ENCODE results near the gene MED25. TPM values are rescaled to one million over a fixed set of nuclear protein-coding genes. Genes with fewer than 3 reads are reported as not detected.
A peak's percentile ranks its signal among the peaks of the same experiment; 100 is the strongest.

Gene MED25
- 10 to 100 TPM; 52.6 to 52.8 TPM for total RNA-seq
- long read RNA-seq, partial matches to known transcripts = 8 of 13 reads
- long read RNA-seq, other reads (novel, unspliced or antisense) = 4 of 13 reads

- ATAC-seq = peak; percentile 82
- intact Hi-C loops (cut with DNase I, micrococcal nuclease) = no loop called here
- peak; percentile 73 to 91 for DNase-seq
These were observed at the start of gene MED25 for GRCh38 chr19:49817964-49818648. Gene MED25 (plus strand): TSS chr19:49818289. CDS start chr19:49818342, 53 bp downstream.

GRCh38 chr19:49770529-49770928 lies 47.6 kb upstream of the MED25 start:
- intact Hi-C loops (cut with DNase I, micrococcal nuclease) = no loop called here
- no peak for ATAC-seq

GRCh38 chr19:49771674-49772139 lies 46.4 kb upstream of the MED25 start:
- intact Hi-C loops (cut with DNase I, micrococcal nuclease) = no loop called here
- DNase-seq (peak in 1 of 2 donors; percentile 38), ATAC-seq (peak; percentile 63)

More at GRCh38 chr19:49770529-49770928, 47.6 kb upstream of the MED25 start:
- no peak for DNase-seq

DNA sequence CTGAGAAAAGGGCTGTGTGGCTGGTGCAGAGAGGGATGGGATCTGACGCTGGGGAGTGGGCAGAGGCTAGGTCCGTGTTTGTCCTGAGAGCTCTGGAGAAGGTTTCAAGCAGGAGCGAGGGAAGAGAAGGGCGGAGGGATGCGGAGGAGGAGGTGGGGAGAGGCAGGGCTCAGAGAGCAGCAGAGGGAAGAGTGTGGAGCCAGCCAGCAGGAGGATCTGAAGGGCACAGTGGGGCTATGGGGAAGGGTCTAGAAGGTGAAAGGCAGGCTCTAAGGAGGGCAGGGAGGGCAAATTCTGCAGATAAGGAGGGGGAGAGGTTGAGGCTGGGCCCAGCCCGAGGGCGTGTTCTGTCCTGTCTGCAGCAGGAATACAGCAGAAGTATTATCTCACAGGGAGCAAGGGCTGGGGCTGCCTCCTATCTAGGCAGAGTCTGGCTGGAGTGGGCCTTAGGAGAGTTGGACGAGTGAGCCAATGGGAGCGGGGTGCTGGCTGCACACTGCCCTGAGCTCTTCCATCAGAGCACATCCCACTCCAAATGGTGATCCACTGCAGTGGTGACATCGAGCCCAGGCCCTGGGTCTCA lies 45.1 kb upstream of the MED25 start:
- DNase-seq = no peak
- intact Hi-C loops (cut with DNase I, micrococcal nuclease) = no loop called here
- ATAC-seq = peak; percentile 12

DNA sequence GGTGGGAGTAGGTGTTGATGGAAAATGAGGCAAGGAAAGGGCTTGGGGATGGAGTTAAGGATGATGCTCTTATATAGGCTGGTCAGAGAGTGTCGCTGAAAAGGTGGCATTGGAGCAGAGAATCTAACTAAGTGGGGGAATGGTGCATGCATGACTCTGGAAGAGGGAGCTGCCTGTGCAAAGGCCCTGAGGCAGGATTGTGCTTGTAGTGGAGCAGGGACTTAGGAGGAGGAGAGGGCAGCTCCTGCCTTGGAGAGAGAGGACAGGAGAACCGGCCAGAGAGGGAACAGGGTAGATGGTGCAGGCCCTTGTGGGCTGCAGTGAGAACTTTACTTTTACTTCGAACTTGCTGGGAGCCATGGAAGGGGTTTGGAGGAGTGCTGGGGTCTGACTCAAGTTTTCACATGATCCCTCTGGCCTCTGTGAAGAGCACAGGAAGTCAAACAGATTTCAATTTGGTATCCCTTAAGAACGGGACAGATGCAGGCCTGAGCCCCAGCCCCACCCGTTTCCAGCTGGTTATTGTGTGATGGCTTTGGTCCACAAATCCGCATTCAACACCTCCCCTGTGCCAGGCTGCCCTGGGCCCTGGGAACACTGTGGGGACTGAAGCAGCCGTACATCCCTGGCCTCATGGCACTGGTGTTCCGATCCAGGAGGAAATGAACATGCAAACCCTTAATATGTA lies 44.3 kb upstream of the MED25 start:
- intact Hi-C loops (cut with DNase I, micrococcal nuclease) = no loop called here
- ATAC-seq = no peak

DNA sequence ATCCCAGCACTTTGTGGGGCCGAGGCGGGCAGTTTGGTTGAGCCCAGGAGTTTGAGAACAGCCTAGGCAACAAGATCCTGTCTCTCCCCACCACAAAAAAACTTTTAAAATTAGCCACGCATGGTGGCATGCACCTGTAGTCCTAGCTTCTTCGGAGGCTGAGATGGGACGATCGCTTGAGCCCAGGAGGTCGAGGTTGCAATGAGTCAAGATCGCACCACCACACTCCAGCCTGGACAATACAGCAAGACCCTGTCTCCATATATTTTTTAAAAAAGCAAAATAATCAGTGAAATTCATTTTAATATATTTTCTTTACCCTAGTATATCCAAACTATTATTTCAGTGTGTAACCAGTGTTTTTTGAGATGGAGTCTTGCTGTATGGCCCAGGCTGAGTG lies 43.1 kb upstream of the MED25 start:
- intact Hi-C loops (cut with DNase I, micrococcal nuclease) = no loop called here
- no peak for DNase-seq
- ATAC-seq = no peak

More for the DNA sequence above, 44.3 kb upstream of the MED25 start:
- no peak for DNase-seq

- no peak for ATAC-seq
- DNase-seq = no peak
- intact Hi-C loops (cut with DNase I, micrococcal nuclease) = no loop called here
These were observed 42.2 kb upstream of the MED25 start for GRCh38 chr19:49775742-49776370.

DNA sequence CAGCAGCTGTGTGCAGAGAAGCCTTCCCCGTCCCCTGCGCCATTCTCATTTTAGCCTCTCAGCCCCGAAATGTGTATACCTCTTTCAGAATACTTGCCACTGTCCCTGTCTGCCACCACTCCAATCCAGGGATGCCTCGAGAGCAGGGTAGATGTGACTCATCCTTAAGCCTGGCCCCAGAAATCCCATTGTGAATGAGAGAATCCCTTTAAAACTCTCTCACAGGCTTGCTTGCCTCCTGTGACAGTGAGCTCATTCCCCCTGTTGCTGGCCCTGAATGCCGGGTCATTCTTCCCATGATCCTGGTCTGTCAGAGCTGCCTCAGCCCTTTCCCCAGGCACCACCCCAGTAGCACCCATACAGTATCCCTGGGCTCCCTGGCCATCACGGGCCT lies 41.7 kb upstream of the MED25 start:
- ATAC-seq (no peak), DNase-seq (no peak)
- intact Hi-C loops (cut with DNase I, micrococcal nuclease) = no loop called here

- intact Hi-C loops (cut with DNase I, micrococcal nuclease) = no loop called here
- ATAC-seq (no peak), DNase-seq (no peak)
These were observed 38.1 kb upstream of the MED25 start for GRCh38 chr19:49779731-49780555.

DNA sequence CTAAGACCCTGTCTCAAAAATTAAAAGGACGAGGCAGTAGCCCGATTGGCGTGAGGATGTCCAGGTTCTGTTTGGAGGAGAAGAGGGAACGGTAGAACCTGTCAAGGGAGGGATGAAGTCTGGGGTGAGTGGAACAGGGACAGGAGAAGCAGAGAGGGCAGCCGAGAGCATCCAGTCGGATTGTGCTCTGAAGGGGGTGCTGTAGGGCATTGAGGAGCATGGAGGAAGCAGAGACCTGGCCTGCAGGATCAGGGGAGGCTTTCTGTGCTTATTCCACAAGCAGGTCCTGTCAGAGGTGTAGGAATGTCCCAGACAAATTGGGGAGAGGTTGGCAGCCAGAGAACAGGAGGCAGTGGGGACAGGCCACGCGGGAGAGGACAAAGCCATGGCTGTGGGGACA lies 37.2 kb upstream of the MED25 start:
- no peak for DNase-seq
- ATAC-seq = no peak
- intact Hi-C loops (cut with DNase I, micrococcal nuclease) = no loop called here

- DNase-seq (no peak), ATAC-seq (no peak)
- intact Hi-C loops (cut with DNase I, micrococcal nuclease) = no loop called here
These were observed 36.7 kb upstream of the MED25 start for GRCh38 chr19:49781394-49781793.

- ATAC-seq (no peak), DNase-seq (no peak)
- intact Hi-C loops (cut with DNase I, micrococcal nuclease) = no loop called here
These were observed 35.6 kb upstream of the MED25 start for GRCh38 chr19:49782515-49782914.

GRCh38 chr19:49786376-49786820 lies 31.7 kb upstream of the MED25 start:
- ATAC-seq = peak; percentile 13
- no peak for DNase-seq
- intact Hi-C loops (cut with DNase I, micrococcal nuclease) = no loop called here

DNA sequence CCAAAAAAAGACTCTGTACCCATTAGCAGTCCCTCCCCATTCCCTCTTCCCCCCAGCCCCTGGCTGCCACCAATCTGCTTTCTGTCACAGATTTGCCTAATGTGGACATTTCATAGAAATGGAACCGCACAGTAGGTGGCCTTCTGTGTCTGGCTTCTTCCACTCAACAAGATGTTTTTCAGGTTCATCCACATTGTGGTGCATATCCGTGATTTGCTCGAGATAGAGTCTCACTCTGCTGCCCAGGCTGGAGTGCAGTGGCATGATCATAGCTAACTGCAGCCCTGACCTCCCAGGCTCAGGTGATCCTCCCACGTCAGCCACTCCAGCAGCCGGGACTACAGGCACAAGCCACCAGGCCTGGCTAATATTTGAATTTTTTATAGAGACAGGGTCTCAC lies 30.3 kb upstream of the MED25 start:
- DNase-seq (no peak), ATAC-seq (no peak)
- intact Hi-C loops (cut with DNase I, micrococcal nuclease) = no loop called here

DNA sequence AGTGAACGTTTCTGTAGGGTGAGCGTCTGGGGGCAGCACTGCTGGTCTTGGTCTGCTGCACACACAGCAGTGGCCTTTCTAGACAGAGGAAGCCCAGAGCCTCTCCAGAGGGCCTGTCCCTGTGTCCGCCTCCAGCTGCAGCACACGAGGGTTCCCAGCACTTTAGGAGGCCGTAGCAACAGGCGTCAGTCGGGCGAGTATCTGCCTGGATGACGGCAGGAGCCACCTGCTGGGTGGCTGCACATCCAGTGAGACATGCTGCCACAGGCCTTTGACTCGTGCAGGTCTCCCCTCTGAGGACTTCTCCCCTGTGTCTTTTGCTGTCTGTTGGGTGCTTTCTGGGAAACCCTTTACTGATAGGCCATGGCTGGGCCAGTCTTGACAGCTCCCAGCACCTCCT lies 29.2 kb upstream of the MED25 start:
- intact Hi-C loops (cut with DNase I, micrococcal nuclease) = no loop called here
- no peak for ATAC-seq
- DNase-seq = no peak

DNA sequence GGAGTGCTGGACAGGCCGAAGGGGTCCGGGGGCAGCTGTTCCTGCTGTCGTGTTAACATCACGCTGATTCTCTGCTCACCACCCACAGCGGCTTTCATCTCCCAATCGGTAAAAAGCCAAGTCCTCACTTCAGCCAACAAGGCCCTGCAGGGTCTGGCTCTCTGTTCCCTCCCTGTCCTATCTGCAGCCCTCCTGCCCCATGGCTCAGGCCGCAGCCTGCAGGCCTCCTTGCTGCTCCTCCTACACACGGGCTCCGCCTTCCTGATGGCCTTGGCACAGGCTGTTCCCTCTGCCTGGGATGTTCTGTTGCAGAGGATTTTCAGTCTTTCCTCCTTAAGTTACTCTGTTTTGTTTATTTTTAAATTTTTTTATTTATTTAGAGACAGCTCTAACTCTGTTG lies 27.2 kb upstream of the MED25 start:
- no peak for DNase-seq
- intact Hi-C loops (cut with DNase I, micrococcal nuclease) = no loop called here
- ATAC-seq = no peak

DNA sequence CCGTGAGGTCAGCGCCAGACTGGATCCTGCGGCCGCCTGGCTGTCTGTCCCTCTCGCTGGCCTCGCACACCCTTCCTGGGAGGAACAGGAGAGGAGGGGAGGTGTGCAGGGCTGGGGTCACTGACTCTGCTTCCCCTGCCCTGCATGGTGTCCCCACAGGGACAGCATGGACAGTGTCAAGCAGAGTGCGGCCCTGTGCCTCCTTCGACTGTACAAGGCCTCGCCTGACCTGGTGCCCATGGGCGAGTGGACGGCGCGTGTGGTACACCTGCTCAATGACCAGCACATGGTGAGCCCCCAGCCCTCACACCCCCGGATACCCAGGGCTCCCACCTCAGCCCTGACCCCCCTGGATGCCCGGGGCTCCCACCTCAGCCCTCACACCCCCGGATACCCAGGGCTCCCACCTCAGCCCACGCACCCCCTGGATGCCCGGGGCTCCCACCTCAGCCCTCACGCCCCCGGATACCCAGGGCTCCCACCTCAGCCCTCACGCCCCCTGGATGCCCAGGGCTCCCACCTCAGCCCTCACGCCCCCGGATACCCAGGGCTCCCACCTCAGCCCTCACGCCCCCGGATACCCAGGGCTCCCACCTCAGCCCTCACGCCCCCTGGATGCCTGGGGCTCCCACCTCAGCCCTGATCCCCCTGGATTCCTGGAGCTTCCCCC lies 26.2 kb upstream of the MED25 start:
- intact Hi-C loops (cut with DNase I, micrococcal nuclease) = no loop called here
- no peak for DNase-seq
- ATAC-seq = no peak
